ENCODE results near the gene TMEM151B. TPM values are rescaled to one million over a fixed set of nuclear protein-coding genes. Genes with fewer than 3 reads are reported as not detected.

The TMEM151B gene
- total RNA-seq, 1 experiment from 2014 or later: not detected

DNA sequence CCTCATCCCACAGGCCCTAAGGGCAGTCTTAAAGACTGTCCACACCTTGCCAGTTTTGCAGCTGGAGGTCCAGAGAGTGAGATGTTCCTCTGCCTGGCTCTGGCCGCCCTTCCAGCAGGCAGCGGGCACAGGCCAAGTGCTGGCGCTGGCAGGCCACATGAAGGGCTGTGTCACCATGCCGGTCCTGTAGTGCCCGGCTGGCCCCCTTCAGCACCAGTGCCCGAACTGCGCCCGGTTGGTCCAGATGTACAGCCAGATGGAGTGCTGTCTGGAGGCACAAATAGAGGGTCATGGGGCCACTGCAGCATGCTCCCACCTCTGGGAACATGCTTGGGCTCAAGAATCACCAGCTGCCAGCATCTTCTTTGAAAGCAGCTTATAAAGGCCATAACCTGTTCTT, 8.7 kb upstream of the TMEM151B start:
- Mint-ChIP-seq H3K4me3 (ENCODE audit: unreplicated experiment) (no peak overlapping the region), H3K4me1 (ENCODE audit: low read depth, unreplicated experiment) (peaks cover 25% of the 10 kb centered on the region), H3K27me3 (ENCODE audit: insufficient read depth, unreplicated experiment) (no peaks in the 10 kb centered on the region), H3K36me3 (ENCODE audit: insufficient read depth, unreplicated experiment) (peaks cover 35% of the 10 kb centered on the region), H3K27ac (ENCODE audit: unreplicated experiment) (no peak overlapping the region), H3K9me3 (ENCODE audit: unreplicated experiment) (no peaks in the 10 kb centered on the region)
- intact Hi-C loops (cut with micrococcal nuclease; ENCODE audit: unreplicated experiment): no loop called here
- Histone ChIP-seq H3K36me3 (ENCODE audit: control insufficient read depth, insufficient read depth, low read length) (peaks cover 1% of the 10 kb centered on the region; the same call in 1 of the 2 replicates), H3K27me3 (replicated peaks; ENCODE audit: control insufficient read depth, insufficient read depth, low read length) (no peaks in the 10 kb centered on the region), H3K4me3 (ENCODE audit: low read depth, low read length) (no peak overlapping the region), H3K9me3 (no peaks in the 10 kb centered on the region), H3K4me1 (peaks cover 24% of the 10 kb centered on the region)
- ChIA-PET POLR2A (no interaction called here), CTCF (no interaction called here)
- no peak for TF ChIP-seq CTCF (IDR thresholded peaks at IDR 0.05; ENCODE audit: insufficient read depth in 1 of 2, low read depth in 1 of 2, low read length in 1 of 2, severe bottlenecking in 1 of 2, unreplicated experiment in 1 of 2)
- DNase-seq: no peak
- BruUV-seq (replicated peaks): no TSS peak

- H3K4me3 Mint-ChIP-seq (ENCODE audit: unreplicated experiment): peak overlapping the region; percentile 93
- no peak for DNase-seq
- no peaks in the 10 kb centered on the region for H3K27me3 Mint-ChIP-seq (ENCODE audit: insufficient read depth, unreplicated experiment)
- H3K36me3 Mint-ChIP-seq (ENCODE audit: insufficient read depth, unreplicated experiment): peaks cover 23% of the 10 kb centered on the region
- ChIA-PET POLR2A (no interaction called here), CTCF (interaction anchor here (0.6 kb wide), 2 partner anchors 590 to 650 kb away, joined by 3 to 5 read pairs; no protein-coding TSS in a partner anchor)
- no peaks in the 10 kb centered on the region for H3K27me3 ChIP-seq (replicated peaks; ENCODE audit: control insufficient read depth, insufficient read depth, low read length)
- intact Hi-C loops (cut with micrococcal nuclease; ENCODE audit: unreplicated experiment): no loop called here
- H3K9me3 ChIP-seq: no peaks in the 10 kb centered on the region
- peaks cover 22% of the 10 kb centered on the region for H3K4me1 ChIP-seq
- peak overlapping the region; percentile 71; the same call in 1 of the 2 replicates for H3K4me3 ChIP-seq (ENCODE audit: low read depth, low read length)
- no TSS peak for BruUV-seq (replicated peaks)
- H3K4me1 Mint-ChIP-seq (ENCODE audit: low read depth, unreplicated experiment): peaks cover 20% of the 10 kb centered on the region
- H3K36me3 ChIP-seq (ENCODE audit: control insufficient read depth, insufficient read depth, low read length): peaks cover 1% of the 10 kb centered on the region; the same call in 1 of the 2 replicates
- H3K9me3 Mint-ChIP-seq (ENCODE audit: unreplicated experiment): no peaks in the 10 kb centered on the region
- no peak for TF ChIP-seq CTCF (IDR thresholded peaks at IDR 0.05; ENCODE audit: insufficient read depth in 1 of 2, low read depth in 1 of 2, low read length in 1 of 2, severe bottlenecking in 1 of 2, unreplicated experiment in 1 of 2)
- H3K27ac Mint-ChIP-seq (ENCODE audit: unreplicated experiment): peak overlapping the region; percentile 49
Observed at GRCh38 chr6:44262467-44263353, 7.5 kb upstream of the TMEM151B start.

DNA sequence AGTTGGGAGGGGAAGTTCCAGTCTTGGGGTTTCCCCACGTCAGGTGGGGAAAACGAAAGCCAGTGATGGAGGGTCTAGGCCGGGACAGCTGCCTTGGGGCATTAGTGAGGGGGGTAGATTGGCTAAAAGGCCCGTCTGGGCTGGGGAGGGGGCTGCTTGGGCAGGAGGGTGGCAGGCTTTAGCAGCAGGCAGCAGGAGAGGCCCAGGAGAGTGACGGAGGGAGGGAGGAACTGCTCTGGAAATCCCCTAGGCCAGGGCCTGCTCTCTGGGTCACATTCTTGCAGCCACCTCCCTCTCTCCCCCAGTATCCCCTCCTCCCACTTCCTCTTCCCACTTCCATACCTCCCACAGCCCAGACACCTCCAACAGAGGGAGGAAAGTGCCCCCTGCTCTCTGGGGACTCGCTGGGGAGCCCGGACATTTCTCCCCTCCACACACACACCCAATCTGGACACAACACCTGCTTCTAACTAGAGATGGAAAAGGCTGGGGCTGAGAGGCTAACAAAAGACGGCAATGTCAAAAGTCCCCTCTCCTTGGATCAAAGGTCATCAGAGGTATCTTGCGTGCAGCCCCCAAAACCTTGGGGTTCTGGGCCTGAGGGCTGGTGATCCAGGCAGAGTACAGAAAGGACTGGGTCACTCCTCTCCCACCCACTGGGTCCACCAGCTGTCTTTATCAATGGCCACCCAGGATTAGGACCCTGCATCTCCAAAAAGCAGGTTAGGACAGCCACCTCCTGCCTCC, 6.7 kb upstream of the TMEM151B start:
- TF ChIP-seq CTCF (IDR thresholded peaks at IDR 0.05; ENCODE audit: insufficient read depth in 1 of 2, low read depth in 1 of 2, low read length in 1 of 2, severe bottlenecking in 1 of 2, unreplicated experiment in 1 of 2): no peak
- H3K4me3 Mint-ChIP-seq (ENCODE audit: unreplicated experiment): peak overlapping the region; percentile 93
- H3K27ac Mint-ChIP-seq (ENCODE audit: unreplicated experiment): peak overlapping the region; percentile 49
- CTCF ChIA-PET: no interaction called here
- POLR2A ChIA-PET: no interaction called here
- no peak for DNase-seq
- H3K4me1 ChIP-seq: peaks cover 26% of the 10 kb centered on the region
- H3K9me3 Mint-ChIP-seq (ENCODE audit: unreplicated experiment): no peaks in the 10 kb centered on the region
- H3K4me3 ChIP-seq (ENCODE audit: low read depth, low read length): peak overlapping the region; percentile 71
- H3K9me3 ChIP-seq: no peaks in the 10 kb centered on the region
- BruUV-seq (replicated peaks): no TSS peak
- H3K27me3 ChIP-seq (replicated peaks; ENCODE audit: control insufficient read depth, insufficient read depth, low read length): no peaks in the 10 kb centered on the region
- H3K36me3 ChIP-seq (ENCODE audit: control insufficient read depth, insufficient read depth, low read length): peaks cover 1% of the 10 kb centered on the region; the same call in 1 of the 2 replicates
- no peaks in the 10 kb centered on the region for H3K27me3 Mint-ChIP-seq (ENCODE audit: insufficient read depth, unreplicated experiment)
- H3K36me3 Mint-ChIP-seq (ENCODE audit: insufficient read depth, unreplicated experiment): peaks cover 15% of the 10 kb centered on the region
- intact Hi-C loops (cut with micrococcal nuclease; ENCODE audit: unreplicated experiment): no loop called here
- peaks cover 13% of the 10 kb centered on the region for H3K4me1 Mint-ChIP-seq (ENCODE audit: low read depth, unreplicated experiment)
